HG02840 (cell line): ENCODE measurements around the gene SSU72.
"Not testable (repeated sequence)": the region's sequence is repeated elsewhere in the genome, so short reads cannot be mapped to it uniquely, and the experiment has no call there.

Experiments used
- ATAC-seq: cut with Tn5 transposase; IDR thresholded peaks from one replicate; pipeline ENCODE4 v1.9.1; 2021; ENCODE audit warnings: mild to moderate bottlenecking, moderate library complexity, moderate number of reproducible peaks; ENCODE audit not compliant: unreplicated experiment, low FRiP score

Gene SSU72

GRCh38 chr1:1512425-1512824 lies 62.2 kb downstream of the SSU72 start:
- not testable (repeated sequence) for ATAC-seq

- ATAC-seq = peak; percentile 88
These were observed 63.0 kb downstream of the SSU72 start, which contains the start of gene ATAD3A for GRCh38 chr1:1511533-1512285. TSS of gene ATAD3A (plus strand) at chr1:1512162. CDS start at chr1:1512269, 107 bp downstream.

- no peak for ATAC-seq
These were observed 63.6 kb downstream of the SSU72 start for GRCh38 chr1:1510912-1511532.

- ATAC-seq = not testable (repeated sequence)
These were observed 65.2 kb downstream of the SSU72 start for GRCh38 chr1:1509465-1509850.

GRCh38 chr1:1508775-1509464 lies 65.7 kb downstream of the SSU72 start:
- not testable (repeated sequence) for ATAC-seq

- ATAC-seq = no peak
These were observed 67.4 kb downstream of the SSU72 start for GRCh38 chr1:1507305-1507704.

- ATAC-seq = not testable (repeated sequence)
These were observed 68.9 kb downstream of the SSU72 start for GRCh38 chr1:1505801-1506200.

GRCh38 chr1:1505366-1505798 lies 69.3 kb downstream of the SSU72 start:
- not testable (repeated sequence) for ATAC-seq

GRCh38 chr1:1504777-1505365 lies 69.8 kb downstream of the SSU72 start:
- ATAC-seq = not testable (repeated sequence)

- ATAC-seq = not testable (repeated sequence)
These were observed 79.1 kb downstream of the SSU72 start for GRCh38 chr1:1495461-1495975.

- not testable (repeated sequence) for ATAC-seq
These were observed 80.4 kb downstream of the SSU72 start for GRCh38 chr1:1494311-1494710.
